Effector CD4-positive, alpha-beta T cell (primary cell): ENCODE results near the gene CTDSP2.
"Not testable (repeated sequence)": the region's sequence is repeated elsewhere in the genome, so short reads cannot be mapped to it uniquely, and the experiment has no call there.

Experiments
- DNase-seq: peaks from one replicate; pipeline ENCODE4 v3.0.0-alpha.2; 2020

The CTDSP2 gene

DNA sequence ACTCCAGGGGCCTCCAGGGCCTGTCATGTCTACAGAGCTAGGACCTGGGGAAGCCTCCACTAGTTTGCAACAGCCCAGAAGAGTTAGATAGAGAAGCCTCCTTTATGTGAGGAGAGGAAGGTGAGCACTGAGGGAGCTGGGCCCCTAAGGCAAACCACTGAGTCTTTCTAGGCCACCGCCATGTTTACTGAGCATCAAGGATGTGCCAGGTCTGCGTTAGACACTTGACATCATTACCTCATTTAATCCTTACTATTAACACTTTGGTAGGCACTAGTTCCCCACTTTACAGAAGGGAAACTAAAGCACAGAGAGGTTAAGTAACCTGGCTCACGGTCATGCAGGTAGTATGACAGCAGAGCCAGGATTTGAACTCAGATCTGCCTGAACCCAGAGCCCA lies 12.9 kb downstream of the CTDSP2 start:
- DNase-seq = no peak

DNA sequence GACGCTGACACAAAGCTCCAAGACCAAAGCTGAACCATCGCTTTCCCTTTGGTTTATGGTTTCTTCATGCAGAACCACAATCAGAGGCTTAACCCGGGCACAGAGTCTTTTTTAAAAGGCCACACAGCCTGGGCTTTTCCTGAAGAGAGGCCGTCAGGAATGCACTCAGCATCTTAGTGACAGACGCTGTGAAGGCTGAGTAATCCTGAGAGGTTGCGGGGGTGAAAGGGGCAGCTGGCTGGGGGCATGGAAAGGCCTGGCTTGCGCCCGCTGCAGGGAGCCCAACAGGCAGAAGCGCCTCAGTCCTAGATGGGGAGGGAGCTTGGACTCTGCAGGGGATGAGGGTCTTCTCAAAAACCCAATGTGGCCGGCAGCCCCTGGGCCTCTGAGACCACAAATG lies 13.6 kb downstream of the CTDSP2 start:
- DNase-seq = no peak

DNA sequence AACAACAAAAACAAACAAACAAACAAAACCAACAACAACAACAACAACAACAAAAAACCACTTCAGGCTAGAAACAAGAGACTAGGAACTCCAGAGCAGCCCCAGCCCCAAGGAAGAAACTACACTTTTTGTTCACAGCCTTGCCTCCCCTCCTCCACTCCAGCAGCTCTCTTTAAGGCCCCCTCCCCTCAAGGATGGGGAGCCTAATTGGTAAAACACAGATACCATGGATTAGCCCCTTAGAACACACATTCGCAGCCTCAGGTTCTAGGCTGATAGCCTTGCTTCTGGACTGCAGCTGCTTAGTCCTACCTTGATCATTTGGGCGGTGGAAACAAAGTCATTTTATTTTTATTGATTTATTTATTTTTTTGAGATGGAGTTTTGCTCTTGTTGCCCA lies 16.1 kb downstream of the CTDSP2 start:
- DNase-seq = no peak

DNA sequence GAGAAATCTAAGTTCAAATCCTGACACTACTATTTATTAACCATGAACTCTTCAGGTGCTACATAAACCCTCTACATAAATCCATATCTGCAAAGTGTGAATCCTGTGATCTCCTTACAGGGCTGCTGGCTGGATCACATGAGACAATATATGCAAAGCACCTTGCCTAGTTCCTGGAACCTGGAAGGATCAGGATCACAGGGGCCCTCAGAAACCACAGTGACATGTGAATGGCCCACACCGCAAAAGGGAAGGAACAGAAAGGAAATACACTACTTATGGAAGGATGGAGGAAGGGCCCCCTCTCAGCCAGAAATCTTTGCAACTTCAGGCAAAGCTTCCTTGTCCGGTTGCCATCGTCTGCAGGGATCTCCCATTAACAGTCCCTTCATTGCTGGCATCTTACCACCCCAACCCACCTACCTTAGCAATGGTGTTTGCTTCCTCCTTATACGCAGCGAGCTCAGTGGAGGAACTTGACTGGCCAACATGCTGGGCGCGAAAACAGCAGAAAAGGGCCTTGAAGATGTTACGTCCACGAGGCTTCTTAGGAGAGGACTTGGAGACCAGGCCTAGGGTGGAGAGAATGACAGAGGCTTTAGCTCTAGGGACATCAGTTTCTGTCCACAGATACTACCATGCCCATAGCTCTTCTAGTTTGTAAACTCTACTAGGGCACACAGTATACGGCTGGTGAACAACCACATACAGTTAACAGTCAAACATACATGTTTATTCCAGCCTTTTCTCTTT lies 17.3 kb downstream of the CTDSP2 start:
- DNase-seq = no peak

DNA sequence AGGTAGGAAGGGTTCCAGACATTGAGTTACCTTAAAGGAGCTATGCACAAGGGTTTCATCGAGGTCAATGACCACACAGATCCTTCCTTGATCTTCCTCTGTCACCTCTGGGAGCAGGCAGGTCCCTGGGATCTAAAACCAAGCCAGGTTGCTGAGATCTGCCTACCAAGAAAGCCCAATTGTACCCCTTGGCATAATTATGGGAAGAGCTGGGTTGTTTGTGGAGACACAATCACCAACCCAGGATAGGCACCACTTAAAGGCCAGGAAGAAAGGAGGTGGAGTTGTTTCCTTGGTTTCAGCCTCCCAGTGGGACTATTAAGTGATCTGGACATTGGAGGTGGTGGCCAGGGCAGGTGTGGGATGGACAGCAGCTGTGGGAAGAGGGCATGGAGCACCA lies 19.6 kb downstream of the CTDSP2 start:
- no peak for DNase-seq

DNA sequence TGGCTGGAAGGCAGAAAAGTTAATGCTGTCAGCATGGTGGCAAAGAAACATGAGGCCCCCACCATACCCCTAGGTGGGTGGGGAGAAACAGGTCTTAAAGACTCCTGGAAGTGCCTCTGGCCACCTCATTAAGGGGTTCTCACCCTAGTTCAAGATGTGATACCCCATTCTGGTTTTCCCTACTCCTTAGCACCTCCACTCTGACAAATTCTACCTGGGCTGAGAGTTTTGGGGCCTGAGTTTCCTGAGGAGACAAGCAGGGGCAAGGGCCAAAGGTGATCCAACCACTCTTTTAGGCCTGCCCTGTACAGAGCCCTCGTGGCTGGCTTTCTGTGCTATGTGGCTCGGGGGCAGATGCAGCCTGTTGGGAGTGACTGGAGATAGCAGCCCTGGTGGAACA lies 20.1 kb downstream of the CTDSP2 start:
- no peak for DNase-seq

DNA sequence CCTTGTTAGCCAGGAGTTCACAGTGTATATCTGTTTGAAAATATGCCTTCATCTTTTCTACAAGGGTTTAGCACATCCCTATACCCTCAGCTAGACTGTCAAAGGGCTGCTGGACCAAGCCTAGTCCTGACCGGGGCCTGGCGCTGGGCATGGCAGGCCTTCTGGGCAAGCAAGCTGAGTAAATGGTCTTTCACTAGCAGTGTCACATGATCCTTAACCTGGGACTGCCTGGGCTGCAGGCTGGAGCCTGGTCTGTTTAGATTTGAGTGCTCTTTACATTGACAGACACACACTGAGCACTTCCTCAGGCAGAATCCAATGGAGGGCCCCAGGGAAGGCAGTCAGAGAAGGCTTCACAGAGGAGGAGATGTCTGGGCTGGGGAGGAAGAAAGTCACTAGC lies 21.1 kb downstream of the CTDSP2 start:
- DNase-seq = no peak

DNA sequence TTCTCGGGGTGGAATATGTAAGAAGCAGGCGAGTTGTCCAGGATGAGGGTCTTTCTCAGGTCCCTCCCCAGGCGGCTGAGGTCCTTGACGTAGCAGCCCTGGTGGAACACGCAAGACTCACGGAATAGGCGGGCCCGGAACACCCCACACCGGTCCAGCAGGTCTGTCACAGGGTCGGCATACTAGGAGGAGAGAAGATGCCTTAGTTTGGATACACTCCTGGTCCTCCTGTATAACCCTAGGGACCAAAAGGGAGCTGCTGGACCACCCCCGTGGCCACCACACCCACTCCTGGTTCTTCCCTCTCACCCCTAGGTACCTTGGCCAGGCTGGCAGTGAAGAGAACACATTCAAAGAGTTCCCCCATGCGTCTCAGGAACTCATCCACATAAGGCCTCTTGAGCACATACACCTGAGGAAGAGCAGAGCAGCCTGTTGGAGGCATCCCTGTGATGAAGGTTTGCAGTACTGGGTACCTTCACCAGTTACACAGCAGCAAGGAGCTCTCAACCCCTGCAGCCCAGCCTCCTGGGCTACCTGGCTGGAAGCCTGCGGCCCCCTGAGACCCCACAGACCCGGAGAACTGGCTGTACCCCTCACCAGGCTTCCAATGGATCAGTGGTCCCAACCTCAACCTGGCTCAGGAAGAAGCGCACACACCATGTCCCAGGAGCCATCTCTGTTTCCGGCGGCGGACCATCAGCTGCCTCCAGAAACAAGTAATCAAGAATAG lies 22.5 kb downstream of the CTDSP2 start:
- no peak for DNase-seq

DNA sequence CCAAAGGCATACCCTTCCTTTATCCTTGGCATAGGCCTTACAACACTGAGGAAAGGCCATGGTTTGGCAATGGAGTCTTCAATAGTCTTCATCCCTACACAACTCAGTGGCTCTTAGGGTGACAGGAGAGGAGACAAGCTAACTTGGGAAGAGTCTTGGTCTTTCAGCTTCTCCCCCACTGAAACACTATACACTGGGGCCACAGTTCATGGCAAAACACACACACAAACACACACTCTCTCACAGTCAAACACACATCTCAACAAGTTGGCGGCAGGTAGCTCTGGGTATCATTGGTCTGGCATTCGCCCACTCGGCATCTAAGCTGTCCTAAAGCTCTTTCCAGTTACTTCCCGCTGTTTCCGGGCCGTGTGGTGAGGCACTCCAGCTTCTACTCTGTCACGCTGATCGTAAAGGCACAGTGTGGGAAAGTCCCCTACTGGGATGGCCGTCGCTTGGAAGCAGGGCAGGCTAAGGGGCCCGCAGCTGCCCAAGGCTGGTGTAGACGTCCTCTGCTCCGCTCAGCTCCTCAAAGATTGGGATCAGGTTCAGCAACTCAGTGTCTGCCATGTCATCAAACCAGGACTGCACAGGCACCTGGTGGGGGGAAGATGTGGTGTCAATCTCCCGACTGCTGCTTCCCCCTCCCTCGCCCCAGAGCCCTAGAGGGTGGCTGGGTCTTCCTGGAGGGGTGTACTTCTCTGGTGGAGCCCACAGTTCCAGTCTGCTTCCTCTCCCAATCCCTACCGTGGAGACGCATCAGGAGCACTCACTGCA lies 23.2 kb downstream of the CTDSP2 start:
- DNase-seq = no peak

DNA sequence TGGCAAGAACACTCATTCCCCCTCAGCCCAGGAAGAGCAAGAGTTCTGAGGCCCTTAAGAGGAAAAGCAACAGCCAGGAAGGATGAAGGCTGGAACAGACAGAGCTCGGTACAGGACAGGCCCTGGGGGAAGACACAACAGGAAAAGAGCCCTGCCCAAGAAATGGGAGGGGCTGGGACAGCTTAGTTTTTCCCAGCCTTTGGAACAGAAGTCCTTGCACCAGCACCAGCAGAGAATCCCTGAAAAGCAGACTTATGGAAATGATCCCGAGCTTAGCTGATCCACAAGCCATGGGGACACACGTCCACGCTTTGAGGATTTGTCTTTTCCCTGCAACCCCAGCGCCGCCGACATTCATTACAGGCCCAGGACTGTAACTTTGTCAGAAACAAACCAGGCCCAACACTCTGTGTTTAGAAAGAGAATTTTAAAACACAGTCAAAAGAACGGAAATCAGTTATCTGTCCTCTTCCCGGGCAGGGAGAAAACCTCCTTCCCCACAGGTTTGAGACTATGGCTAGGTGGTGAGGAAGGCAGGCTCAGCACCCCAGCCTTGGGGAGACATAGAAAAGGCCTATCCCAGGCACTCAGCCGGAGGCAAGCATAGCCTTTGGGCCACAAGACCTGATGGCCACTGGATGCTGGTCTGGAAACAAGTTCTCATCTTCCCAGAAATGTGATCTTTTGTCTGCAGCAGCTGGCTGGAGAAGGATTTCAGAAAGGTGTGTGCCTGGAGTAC lies 24.0 kb downstream of the CTDSP2 start:
- no peak for DNase-seq

DNA sequence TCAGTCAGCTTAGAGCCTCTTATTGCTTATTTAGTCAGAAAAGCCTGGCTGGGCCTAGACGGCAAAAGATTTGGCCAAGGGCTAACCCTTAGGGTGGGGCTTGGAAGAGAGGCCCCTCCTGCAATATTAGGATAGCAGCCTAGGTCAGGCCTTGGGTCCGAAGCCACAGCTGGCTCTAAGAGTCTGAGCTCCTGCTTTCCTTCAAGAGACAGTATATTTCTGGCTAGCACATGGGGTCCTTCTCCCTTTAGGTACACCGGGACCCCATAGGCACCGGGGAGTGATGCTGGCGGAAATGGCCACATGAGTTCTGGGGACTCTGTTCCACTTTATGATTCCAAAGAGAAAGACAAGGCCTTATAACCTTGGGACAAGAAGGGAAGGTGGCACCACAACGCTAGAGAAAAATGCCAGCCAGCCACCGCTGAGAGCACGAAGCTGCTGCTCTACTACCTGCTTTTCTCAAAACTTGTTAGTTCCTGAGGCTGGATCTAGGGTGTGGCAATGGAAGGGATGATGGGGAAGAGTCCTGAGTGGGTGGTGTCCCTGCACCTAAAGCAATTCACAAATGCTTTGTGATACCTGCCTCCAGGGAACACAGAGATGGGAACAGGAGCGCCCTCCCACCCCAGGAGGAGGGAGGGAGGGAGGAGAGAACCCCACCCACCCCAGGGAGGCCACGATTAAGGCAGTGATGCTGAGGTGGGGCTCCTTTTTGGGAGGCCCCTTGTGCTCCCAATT lies 24.9 kb downstream of the CTDSP2 start:
- DNase-seq = no peak

DNA sequence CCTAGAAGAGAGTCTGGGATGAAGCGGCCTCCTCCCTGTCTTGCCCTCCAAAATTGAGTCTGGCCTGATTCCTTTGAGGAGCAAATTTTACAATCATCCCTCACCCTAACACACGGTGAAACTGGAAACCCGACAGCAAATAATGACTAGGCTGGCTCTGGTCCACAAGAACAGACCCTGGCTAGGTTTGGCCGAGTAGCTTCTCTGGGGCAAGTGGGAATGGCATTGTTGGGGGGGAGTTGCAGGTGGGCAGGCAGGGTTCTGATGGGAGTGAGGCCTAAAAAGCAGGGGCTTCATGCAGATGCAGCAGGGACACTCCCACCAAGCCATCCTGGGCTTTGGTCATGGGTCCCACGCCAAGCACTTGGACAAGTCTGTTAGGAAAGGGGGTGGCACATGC lies 25.5 kb downstream of the CTDSP2 start:
- not testable (repeated sequence) for DNase-seq

DNA sequence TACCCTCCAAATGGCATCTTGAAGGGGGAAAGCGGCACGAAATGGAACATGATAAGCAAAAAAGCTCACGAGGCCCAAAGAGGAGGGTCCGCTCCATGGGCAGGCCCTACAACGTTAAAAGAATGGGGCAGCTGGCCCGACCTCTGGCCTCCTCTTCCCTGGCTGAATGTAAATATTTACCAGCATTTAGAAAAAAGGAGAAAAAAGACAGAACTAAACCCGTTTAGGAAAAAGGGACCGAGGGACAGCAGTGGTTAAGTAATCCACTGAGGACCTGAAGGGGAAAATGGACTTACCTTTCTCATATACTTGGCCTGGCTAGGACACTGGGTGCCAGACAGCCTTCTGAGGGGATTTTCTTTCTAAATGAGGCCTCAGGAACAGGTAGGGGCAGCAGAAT lies 26.4 kb downstream of the CTDSP2 start:
- DNase-seq = not testable (repeated sequence)

DNA sequence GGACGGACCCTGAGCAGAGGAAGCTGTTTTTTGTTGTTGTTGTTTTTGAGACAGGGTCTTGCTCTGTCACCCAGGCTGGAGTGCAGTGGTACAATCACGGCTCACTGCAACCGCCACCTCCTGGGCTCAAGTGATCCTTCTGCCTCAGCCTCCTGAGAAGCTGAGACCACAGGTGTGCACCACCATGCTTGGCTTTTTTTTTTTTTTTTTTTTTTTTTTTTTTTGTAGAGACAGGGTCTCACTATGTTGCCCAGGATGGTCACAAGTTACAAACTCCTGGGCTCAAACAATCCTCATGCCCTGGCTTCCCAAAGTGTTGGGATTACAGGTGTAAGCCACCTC lies 28.6 kb downstream of the CTDSP2 start:
- DNase-seq = not testable (repeated sequence)

DNA sequence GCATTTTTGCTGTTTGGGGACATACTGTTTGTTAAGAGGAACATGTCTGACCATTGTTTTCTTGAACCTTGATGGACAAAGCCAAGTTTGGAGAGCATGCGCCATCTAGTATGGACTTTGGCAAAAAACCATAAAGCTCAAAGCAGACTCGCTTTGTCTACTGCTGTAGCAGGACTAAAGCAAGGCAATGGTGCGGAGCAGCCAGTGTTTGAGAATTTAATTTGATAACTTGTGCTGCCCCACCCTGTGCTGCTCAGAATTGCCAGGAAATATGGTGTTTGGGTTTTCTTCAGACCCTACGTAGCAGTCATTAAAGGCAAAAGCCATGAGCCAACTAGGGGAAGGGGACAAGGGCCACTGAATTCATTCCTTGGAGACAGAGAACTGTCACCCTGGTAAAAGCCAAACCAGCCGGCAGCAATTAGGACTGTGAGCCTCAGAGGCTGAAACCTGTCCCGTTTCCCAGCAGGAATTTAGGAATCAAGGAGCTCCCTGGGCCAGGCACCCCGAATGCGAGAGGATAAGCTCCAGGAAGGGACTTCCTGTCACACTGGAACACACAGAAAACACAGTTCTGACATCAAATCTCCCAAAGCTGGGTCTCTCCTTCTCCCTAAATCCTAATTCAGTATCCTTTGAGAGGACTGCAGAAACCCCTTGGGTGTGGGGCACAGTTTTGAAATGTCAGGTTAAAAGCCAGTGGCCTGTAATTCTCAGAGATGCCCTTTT lies 29.1 kb downstream of the CTDSP2 start:
- no peak for DNase-seq

DNA sequence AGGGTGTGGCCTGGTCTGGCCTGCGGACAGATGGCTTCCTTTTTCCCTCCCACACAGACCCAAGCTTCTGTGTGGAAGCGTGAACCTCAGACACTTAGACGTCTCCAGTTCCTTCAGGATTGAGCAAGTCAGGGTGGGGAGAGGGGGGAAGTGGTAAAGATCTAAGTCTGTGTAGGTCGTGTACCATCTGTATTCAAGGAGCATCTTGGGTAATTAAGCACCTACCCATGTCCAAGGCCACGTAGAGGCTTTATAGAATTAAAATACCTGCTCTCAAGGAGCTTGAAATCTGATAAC lies 29.7 kb downstream of the CTDSP2 start:
- no peak for DNase-seq

DNA sequence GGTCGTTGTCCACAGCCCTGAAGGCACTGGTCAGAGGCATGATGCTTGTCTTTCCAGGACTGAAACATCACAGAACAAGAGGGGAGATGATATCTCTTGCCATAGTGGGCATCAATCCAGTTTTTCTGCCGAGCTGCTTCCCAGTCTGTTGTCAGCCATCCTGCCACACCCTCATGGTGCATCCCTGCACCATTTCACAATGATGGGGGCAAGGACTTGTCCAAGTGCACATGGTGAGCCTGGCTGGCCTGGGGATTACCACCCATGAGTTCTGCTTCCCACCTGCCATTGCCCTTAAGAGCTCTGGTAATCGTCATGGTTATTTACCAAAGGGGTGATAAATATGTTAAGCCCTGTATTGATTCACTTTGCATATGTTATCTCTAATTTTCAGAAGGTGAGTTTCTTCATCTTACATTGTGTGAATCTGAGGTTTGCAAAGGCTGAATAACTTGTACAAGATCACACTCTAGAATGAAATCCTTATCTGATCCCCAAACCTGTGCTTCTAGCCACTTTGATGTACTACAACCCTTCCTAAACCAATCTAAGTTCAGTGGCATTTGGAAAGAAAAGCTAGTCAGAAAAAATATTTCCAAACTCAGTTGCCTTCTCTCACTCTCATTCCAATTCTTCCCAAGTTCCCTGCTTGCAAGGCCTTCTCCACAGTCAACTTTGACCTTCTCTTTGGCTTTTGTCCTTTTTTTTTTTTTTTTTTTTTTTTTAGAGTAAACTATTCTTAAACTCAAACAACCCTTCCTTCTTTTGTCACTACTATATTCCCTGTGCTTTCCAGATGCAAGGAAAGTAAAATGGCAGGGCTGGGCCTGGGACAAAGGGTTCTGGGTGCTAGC lies 30.3 kb downstream of the CTDSP2 start:
- no peak for DNase-seq

DNA sequence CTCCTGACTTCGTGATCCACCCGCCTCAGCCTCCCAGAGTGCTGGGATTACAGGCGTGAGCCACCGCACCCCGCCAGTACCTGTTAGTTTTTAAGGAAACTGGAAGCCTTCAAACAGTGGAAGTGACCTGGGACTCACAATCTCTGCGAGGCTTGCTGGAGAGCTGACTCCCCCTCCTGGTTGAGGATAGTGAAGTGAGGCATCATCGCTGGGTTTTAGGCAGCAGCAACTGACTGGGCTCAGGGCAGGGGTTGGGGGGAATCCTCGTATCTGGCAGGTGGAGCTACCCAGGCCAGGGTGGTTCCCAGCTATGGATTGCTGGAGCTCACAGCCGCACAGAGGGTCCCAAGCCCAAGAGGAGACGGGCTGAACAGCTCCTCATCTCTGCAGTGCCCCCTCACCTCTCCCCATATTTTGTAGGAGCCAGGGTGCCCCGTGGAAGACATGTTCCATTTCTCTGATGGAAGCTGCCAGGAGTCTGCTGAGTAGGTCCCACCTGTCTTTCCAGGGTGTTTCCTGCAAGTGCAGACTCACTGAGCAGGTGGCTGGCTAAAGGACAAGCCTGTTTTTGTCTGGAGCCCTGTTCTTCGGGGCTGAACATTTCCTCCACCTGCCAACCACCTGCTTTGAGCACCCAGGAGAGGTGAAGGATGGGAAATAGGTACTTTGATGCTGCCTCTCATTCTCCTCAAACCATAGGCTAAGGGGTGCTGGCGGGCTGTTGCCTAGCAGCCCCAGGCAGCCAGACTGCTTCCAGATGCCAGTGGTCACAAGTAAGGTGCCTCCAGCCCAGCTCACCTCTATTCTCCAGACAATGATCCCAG lies 31.1 kb downstream of the CTDSP2 start:
- DNase-seq = no peak

DNA sequence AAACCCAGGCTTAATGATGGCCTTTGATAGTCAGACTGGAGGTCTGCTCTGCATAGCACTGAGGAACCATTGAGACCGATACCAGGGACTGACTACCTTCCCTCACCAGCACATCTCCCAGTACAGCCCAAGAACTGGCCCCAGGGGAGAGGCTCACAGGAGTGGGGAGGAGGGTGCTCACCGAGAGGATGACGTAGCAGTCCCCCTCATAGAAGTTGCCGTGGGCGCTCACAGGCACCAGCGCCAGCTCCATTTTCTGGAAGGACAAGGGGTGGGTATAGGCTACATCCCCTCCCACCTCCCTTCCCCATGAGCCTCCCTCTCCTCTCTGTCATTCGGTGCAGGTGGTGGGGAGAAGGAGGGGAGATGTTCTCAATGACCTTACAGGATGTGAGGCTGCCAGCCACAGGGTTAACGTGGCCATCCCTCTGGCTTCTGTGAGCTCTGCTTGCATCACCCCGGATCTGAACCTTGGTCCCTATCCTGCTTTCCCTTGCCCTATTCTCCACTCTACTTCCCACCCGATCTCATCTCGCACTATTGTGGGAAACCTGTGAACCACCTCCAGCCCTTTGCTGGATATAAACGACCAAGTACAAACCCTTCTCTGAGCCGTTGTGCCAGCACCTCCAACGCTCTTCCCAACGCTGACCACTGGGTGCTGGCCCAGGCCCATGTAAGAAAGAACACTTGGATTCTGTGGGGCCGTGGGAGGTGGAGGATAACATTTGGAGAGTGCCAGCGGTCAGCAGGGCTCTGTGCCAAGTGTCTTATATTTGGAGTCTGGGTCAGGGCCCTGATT lies 32.4 kb downstream of the CTDSP2 start:
- no peak for DNase-seq
